K562 (cell line): Measurements from ENCODE around the gene KPNA3. TPM values are rescaled to one million over a fixed set of nuclear protein-coding genes. Genes with fewer than 3 reads are reported as not detected.

Experiments used
- ATAC-seq: fragments of 200-7000 bp; cut with Tn5 transposase; 3 replicates; pipeline ENCODE4 v1.9.1; 2020; ENCODE audit warnings: moderate library complexity
- BruUV-seq: library from RNA; stranded (reverse); fragments of 400-500 nt; replicated peaks from 2 replicates; lab custom pipeline; 2021; lab: Mats Ljungman, UMichigan
- CTCF ChIA-PET: fragments of 300-600 bp; formaldehyde crosslinking; extraction: SDS; loops from one replicate; lab custom pipeline; 2021; ENCODE audit warnings: low intra/inter-chr PET ratio; lab: Yijun Ruan, JAX
- POLR2A ChIA-PET: fragments of 300-600, 350-650 bp; sonication (Branson Sonifier 250); formaldehyde crosslinking; extraction: SDS; loops from one replicate; lab custom pipeline; 2021; ENCODE audit warnings: antibody characterized with exemption, inconsistent platforms; lab: Yijun Ruan, JAX
- DNase-seq, 4 experiments: peaks; one replicate each; pipeline versions ENCODE4 v3.0.0 to v3.0.0-alpha.2; 2011 to 2018; ENCODE audit warnings: low spot score in 3 of 4, mixed read lengths in 3 of 4; ENCODE audit errors: extremely low read depth in 1 of 4
- FAIRE-seq: peaks from 2 replicates; lab custom pipeline; 2011; peaks lifted over from hg19 to GRCh38; lab: Jason Lieb, UNC
- H2AFZ ChIP-seq: 2 replicates; pipeline ENCODE4 v1.6.0; 2011; ENCODE audit warnings: low read depth, low read length, control low read depth, inconsistent platforms
- H3K27ac ChIP-seq: fragments of 200-600 bp; 3 replicates; pipeline ENCODE4 v1.8.0; 2011; ENCODE audit warnings: low read depth, mild to moderate bottlenecking, control low read depth, inconsistent platforms, low read length, moderate library complexity, mixed read lengths; ENCODE audit errors: extremely low read depth
- H3K27me3 ChIP-seq, 2 experiments: fragments of 300-600 bp in 1 of 2; 2 replicates in 1 of 2; 3 replicates in 1 of 2; pipeline versions ENCODE4 v1.6.0 to v1.8.0; 2011; ENCODE audit warnings: inconsistent platforms in 2 of 2, low read length in 2 of 2, mild to moderate bottlenecking in 1 of 2, mixed read lengths in 1 of 2, moderate library complexity in 1 of 2; ENCODE audit not compliant: control insufficient read depth in 2 of 2, insufficient read depth in 2 of 2
- H3K36me3 ChIP-seq: fragments of 300-600 bp; 3 replicates; pipeline ENCODE4 v1.8.0; 2011; ENCODE audit warnings: mild to moderate bottlenecking, low read length, inconsistent platforms; ENCODE audit not compliant: control insufficient read depth, insufficient read depth
- H3K4me1 ChIP-seq, 2 experiments: fragments of 200-600 bp in 1 of 2; replicated peaks in 1 of 2; 2 replicates in 1 of 2; 3 replicates in 1 of 2; pipeline versions ENCODE4 v1.5.1 to v1.8.0; 2011; ENCODE audit warnings: inconsistent platforms in 2 of 2, low read length in 2 of 2, mild to moderate bottlenecking in 1 of 2, mixed read lengths in 1 of 2, moderate library complexity in 1 of 2; ENCODE audit not compliant: control insufficient read depth in 2 of 2, insufficient read depth in 2 of 2
- H3K4me2 ChIP-seq: 2 replicates; pipeline ENCODE4 v1.6.1; 2011; ENCODE audit warnings: low read length, control low read depth, inconsistent platforms, mixed read lengths; ENCODE audit not compliant: insufficient read depth
- H3K4me3 ChIP-seq: fragments of 200-600 bp; sonication (generic), shearing (Covaris generic); 2 replicates; pipeline ENCODE4 v1.5.1; 2016; ENCODE audit warnings: control low read depth, inconsistent platforms
- H3K79me2 ChIP-seq: fragments of 200-600 bp; 3 replicates; pipeline ENCODE4 v1.8.0; 2011; ENCODE audit warnings: low read length, inconsistent platforms; ENCODE audit not compliant: control insufficient read depth, insufficient read depth
- H3K9ac ChIP-seq, 2 experiments: 2 replicates each; pipeline versions ENCODE4 v1.6.0 to v1.6.1; 2011; ENCODE audit warnings: low read depth in 2 of 2, low read length in 2 of 2, control low read depth in 1 of 2, inconsistent platforms in 1 of 2, mild to moderate bottlenecking in 1 of 2, mixed read lengths in 1 of 2; ENCODE audit not compliant: insufficient read depth in 1 of 2
- H3K9me1 ChIP-seq: one replicate; pipeline ENCODE4 v1.6.0; 2011; ENCODE audit warnings: inconsistent platforms, mild to moderate bottlenecking, low read length, moderate library complexity; ENCODE audit not compliant: control insufficient read depth, insufficient read depth
- H3K9me3 ChIP-seq: replicated peaks from 2 replicates; pipeline ENCODE4 v1.5.1; 2011; ENCODE audit warnings: low read depth, low read length, inconsistent platforms; ENCODE audit not compliant: control insufficient read depth, insufficient read depth
- H4K20me1 ChIP-seq: replicated peaks from 2 replicates; pipeline ENCODE4 v1.6.1; 2011; ENCODE audit warnings: low read length, inconsistent platforms, mixed read lengths; ENCODE audit not compliant: control insufficient read depth, insufficient read depth
- CTBP1 ChIP-seq: fragments of 450-650 bp; IDR thresholded peaks from 2 replicates; pipeline ENCODE4 v1.6.1; 2016; ENCODE audit warnings: borderline replicate concordance
- ELF4 ChIP-seq: fragments of 450-650 bp; formaldehyde crosslinking; IDR thresholded peaks from 2 replicates; pipeline ENCODE4 v1.4.0; 2022; ENCODE audit warnings: missing genetic modification characterization
- MTA1 ChIP-seq: fragments of 450-650 bp; IDR thresholded peaks from 2 replicates; pipeline ENCODE4 v1.6.1; 2017; ENCODE audit warnings: borderline replicate concordance
- MYBL2 ChIP-seq, 2 experiments: fragments of 450-650 bp in 1 of 2; sonication (generic) in 1 of 2; formaldehyde crosslinking in 1 of 2; IDR thresholded peaks; 2 replicates each; pipeline versions ENCODE4 v1.6.1 to v1.8.1; 2017 to 2022; ENCODE audit warnings: borderline replicate concordance in 1 of 2, inconsistent platforms in 1 of 2, low read depth in 1 of 2, mild to moderate bottlenecking in 1 of 2, missing genetic modification reagents in 1 of 2, moderate library complexity in 1 of 2
- NR1H2 ChIP-seq: sonication (generic); formaldehyde crosslinking; IDR thresholded peaks from 2 replicates; pipeline ENCODE4 v1.4.0; 2020; ENCODE audit warnings: mild to moderate bottlenecking, missing genetic modification reagents
- PCBP1 ChIP-seq: fragments of 200-400 bp; formaldehyde crosslinking; IDR thresholded peaks from 2 replicates; pipeline ENCODE4 v1.6.1; 2018; ENCODE audit warnings: mild to moderate bottlenecking, low read depth, low read length; ENCODE audit not compliant: poor library complexity, severe bottlenecking
- POLR2A ChIP-seq: fragments of 450-650 bp; conservative IDR thresholded peaks from 2 replicates; pipeline ENCODE4 v1.6.1; 2016
- POLR2AphosphoS2 ChIP-seq: IDR thresholded peaks from 2 replicates; pipeline ENCODE4 v1.6.1; 2012; ENCODE audit warnings: low read length, improper control_type of control experiment
- RCOR1 ChIP-seq, 2 experiments: IDR thresholded peaks; 2 replicates each; pipeline ENCODE4 v1.6.1; 2012; ENCODE audit warnings: low read depth in 2 of 2, low read length in 2 of 2, borderline replicate concordance in 1 of 2, improper control_type of control experiment in 1 of 2
- SMAD1 ChIP-seq: fragments of 150-350 bp; IDR thresholded peaks from 2 replicates; pipeline ENCODE4 v1.6.1; 2014; ENCODE audit warnings: low read length, low read depth; ENCODE audit not compliant: partially characterized antibody
- SMAD2 ChIP-seq: fragments of 150-350 bp; IDR thresholded peaks from 2 replicates; pipeline ENCODE4 v1.6.1; 2014; ENCODE audit warnings: low read depth, mild to moderate bottlenecking, low read length
- U2AF1 ChIP-seq: fragments of 200-400 bp; formaldehyde crosslinking; optimal IDR thresholded peaks from 2 replicates; pipeline ENCODE3; 2017; ENCODE audit warnings: mild to moderate bottlenecking, low read depth, low read length, moderate library complexity
- ZC3H4 ChIP-seq: sonication (generic); formaldehyde crosslinking; IDR thresholded peaks from 2 replicates; pipeline ENCODE4 v1.9.0; 2021; ENCODE audit warnings: missing genetic modification reagents, borderline replicate concordance
- ZKSCAN3 ChIP-seq: fragments of 250-450 bp; sonication (Bioruptor Pico); IDR thresholded peaks from 2 replicates; pipeline ENCODE4 v1.4.0; 2020
- ZNF589 ChIP-seq: fragments of 200-800 bp; sonication (Bioruptor generic); IDR thresholded peaks from 2 replicates; pipeline ENCODE4 v1.6.1; 2016; ENCODE audit warnings: low read depth, missing genetic modification characterization, missing compliant biosample characterization
- ZNF766 ChIP-seq: fragments of 200-800 bp; sonication (Bioruptor generic); conservative IDR thresholded peaks from 2 replicates; pipeline ENCODE4 v1.6.1; 2016; ENCODE audit warnings: missing genetic modification characterization, missing compliant biosample characterization
- WGBS: fragments of 100-300 bp; shearing (Covaris generic); methylation state at CpG from one replicate; pipeline ENCODE4 v1.1.6; 2016; ENCODE audit warnings: low coverage, mixed read lengths; ENCODE audit not compliant: insufficient coverage; ENCODE audit errors: missing lambda C conversion rate; 5-methylcytosine and 5-hydroxymethylcytosine counted together
- in situ Hi-C: fragments of 300-500 bp; cut with MboI; formaldehyde crosslinking; loops from 4 replicates; pipeline ENCODE4 v1.15.0; 2018; ENCODE audit warnings: inconsistent platforms, mixed read lengths
- intact Hi-C: fragments of 100-400 bp; cut with micrococcal nuclease; formaldehyde crosslinking; loops from 2 replicates; pipeline ENCODE4 v1.14.2; 2022
- polyA plus RNA-seq, 8 experiments: library from polyadenylated mRNA; depleted of rRNA in 4 of 8; stranded (reverse) in 5 of 8; unstranded in 3 of 8; fragments of >200 nt; fragmentation: Nextera tagmentation in 2 of 8; fragmentation: Illumina TruSeq in 1 of 8; extraction: Ambion mirVana in 2 of 8; extraction: Trizol in 1 of 8; gene quantifications; 2 replicates each; pipeline versions ENCODE4 v1.2.1 to v1.2.3, GENCODE V29; 2011 to 2014; ENCODE audit warnings: inconsistent platforms in 1 of 8, missing spikeins in 1 of 8
- total RNA-seq, 7 experiments: library from RNA; depleted of rRNA in 6 of 7; stranded (reverse); fragments of >200 nt in 6 of 7; fragmentation: Illumina TruSeq in 2 of 7; extraction: Trizol in 2 of 7; gene quantifications; 2 replicates each; pipeline versions ENCODE4 v1.2.1 to v1.2.3, GENCODE V29; 2011 to 2021; ENCODE audit warnings: low replicate concordance in 1 of 7
- TF ChIP-seq, protein P1 (sequence below): fragments of 250-450 bp; sonication (Bioruptor Pico); IDR thresholded peaks from 2 replicates; pipeline ENCODE4 v1.4.0; 2020; ENCODE audit warnings: borderline replicate concordance
- TF ChIP-seq, protein P2 (sequence below): IDR thresholded peaks from 2 replicates; pipeline ENCODE4 v1.6.1; 2011; ENCODE audit not compliant: insufficient read length; ENCODE audit errors: extremely low read depth

KPNA3 gene
- total and polyA plus RNA-seq, 9 of the 15 experiments (the other 6 are each of a cell fraction or from before 2014, with no cell fraction given) = 8.5 to 23.4 (median 15.7) TPM

DNA sequence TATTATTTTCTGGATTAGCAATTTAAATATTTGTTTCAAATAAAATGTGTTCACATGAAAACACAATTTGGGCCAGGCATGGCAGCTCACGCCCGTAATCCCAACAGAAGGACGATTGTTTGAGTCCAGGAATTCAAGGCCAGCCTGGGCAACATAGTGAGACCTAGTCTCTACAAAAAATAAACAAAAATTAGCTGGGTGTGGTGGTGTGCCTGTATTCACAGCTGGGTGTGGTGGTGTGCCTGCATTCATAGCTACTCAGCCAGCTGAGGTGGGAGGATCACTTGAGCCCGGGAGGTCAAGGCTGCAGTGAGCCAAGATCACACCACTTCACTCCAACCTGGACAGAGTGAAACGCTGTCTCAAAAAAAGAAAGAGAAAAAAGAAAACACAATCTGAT is 46.4 kb downstream of the KPNA3 start:
- Histone ChIP-seq H3K36me3 (peaks cover 20% of the 10 kb centered on the region; the same call in 2 of the 3 replicates), H2AFZ (no peak overlapping the region), H3K79me2 (peaks cover 24% of the 10 kb centered on the region; the same call in 2 of the 3 replicates), H3K9ac (no peak overlapping the region), H3K9me3 (no peaks in the 10 kb centered on the region), H3K27ac (no peak overlapping the region), H4K20me1 (no peaks in the 10 kb centered on the region), H3K4me2 (no peak overlapping the region), H3K9me1 (no peaks in the 10 kb centered on the region), H3K4me3 (no peak overlapping the region), H3K27me3 (no peaks in the 10 kb centered on the region), H3K4me1 (no peaks in the 10 kb centered on the region; a peak in 2 of 5 replicates)
- DNase-seq = no peak
- CTCF ChIA-PET = no interaction called here
- no peak for FAIRE-seq
- in situ Hi-C loops = no loop called here
- WGBS = 94% methylated on average over 3 of the region's 5 CpGs
- no TSS peak for BruUV-seq
- no peak for TF ChIP-seq POLR2AphosphoS2
- TF ChIP-seq ZC3H4 = no peak
- no peak for TF ChIP-seq MYBL2 (IDR thresholded peaks at IDR 0.05; ENCODE audit: low read depth)
- no peak for TF ChIP-seq MYBL2 (CRISPR knock-in tag; IDR thresholded peaks at IDR 0.05; ENCODE audit: borderline replicate concordance)
- TF ChIP-seq ZNF589 (CRISPR knock-in tag) = no peak
- TF ChIP-seq PCBP1 = no peak
- TF ChIP-seq, protein P1, sequence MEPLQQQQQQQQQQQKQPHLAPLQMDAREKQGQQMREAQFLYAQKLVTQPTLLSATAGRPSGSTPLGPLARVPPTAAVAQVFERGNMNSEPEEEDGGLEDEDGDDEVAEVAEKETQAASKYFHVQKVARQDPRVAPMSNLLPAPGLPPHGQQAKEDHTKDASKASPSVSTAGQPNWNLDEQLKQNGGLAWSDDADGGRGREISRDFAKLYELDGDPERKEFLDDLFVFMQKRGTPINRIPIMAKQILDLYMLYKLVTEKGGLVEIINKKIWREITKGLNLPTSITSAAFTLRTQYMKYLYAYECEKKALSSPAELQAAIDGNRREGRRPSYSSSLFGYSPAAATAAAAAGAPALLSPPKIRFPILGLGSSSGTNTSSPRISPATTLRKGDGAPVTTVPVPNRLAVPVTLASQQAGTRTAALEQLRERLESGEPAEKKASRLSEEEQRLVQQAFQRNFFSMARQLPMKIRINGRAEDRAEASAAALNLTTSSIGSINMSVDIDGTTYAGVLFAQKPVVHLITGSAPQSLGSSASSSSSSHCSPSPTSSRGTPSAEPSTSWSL (CRISPR knock-in tag) = no peak
- TF ChIP-seq CTBP1 = no peak
- TF ChIP-seq POLR2A = no peak
- TF ChIP-seq, protein P2, sequence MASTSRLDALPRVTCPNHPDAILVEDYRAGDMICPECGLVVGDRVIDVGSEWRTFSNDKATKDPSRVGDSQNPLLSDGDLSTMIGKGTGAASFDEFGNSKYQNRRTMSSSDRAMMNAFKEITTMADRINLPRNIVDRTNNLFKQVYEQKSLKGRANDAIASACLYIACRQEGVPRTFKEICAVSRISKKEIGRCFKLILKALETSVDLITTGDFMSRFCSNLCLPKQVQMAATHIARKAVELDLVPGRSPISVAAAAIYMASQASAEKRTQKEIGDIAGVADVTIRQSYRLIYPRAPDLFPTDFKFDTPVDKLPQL = no peak
- no peak for TF ChIP-seq ZNF766 (CRISPR knock-in tag)
- no peak for TF ChIP-seq ZKSCAN3 (CRISPR knock-in tag)
- no peak for TF ChIP-seq SMAD2
- no peak for TF ChIP-seq RCOR1 (IDR thresholded peaks at IDR 0.05; ENCODE audit: borderline replicate concordance in 1 of 2, low read depth in 2 of 2, low read length in 2 of 2)
- TF ChIP-seq U2AF1 = no peak
- no peak for TF ChIP-seq ELF4 (CRISPR knock-in tag)
- TF ChIP-seq SMAD1 = no peak
- TF ChIP-seq NR1H2 (CRISPR knock-in tag) = no peak
- no peak for TF ChIP-seq MTA1
- POLR2A ChIA-PET = no interaction called here
- ATAC-seq = no peak
- intact Hi-C loops = no loop called here
